GM12878 (cell line): ENCODE results near the gene DHX57. TPM values are rescaled to one million over a fixed set of nuclear protein-coding genes. Genes with fewer than 3 reads are reported as not detected.

Experiments
- BACH1 ChIP-seq: fragments of 450-650 bp; IDR thresholded peaks from 2 replicates; pipeline ENCODE4 v1.6.1; 2017; ENCODE audit warnings: mild to moderate bottlenecking, borderline replicate concordance
- BCLAF1 ChIP-seq: fragments of 450-650 bp; IDR thresholded peaks from 2 replicates; pipeline ENCODE4 v1.6.1; 2017; ENCODE audit warnings: antibody characterized with exemption, mild to moderate bottlenecking, moderate library complexity
- BHLHE40 ChIP-seq, 2 experiments: fragments of 450-650 bp in 1 of 2; IDR thresholded peaks; 2 replicates each; pipeline ENCODE4 v1.6.1; 2011 to 2017; ENCODE audit warnings: low read depth in 2 of 2, borderline replicate concordance in 1 of 2, improper control_type of control experiment in 1 of 2, low read length in 1 of 2, mild to moderate bottlenecking in 1 of 2
- CHD1 ChIP-seq: IDR thresholded peaks from 2 replicates; pipeline ENCODE4 v1.6.1; 2012; ENCODE audit warnings: low read depth, low read length, improper control_type of control experiment
- CHD4 ChIP-seq: fragments of 200-600 bp; sonication (generic); IDR thresholded peaks from 2 replicates; pipeline ENCODE4 v1.6.1; 2016; ENCODE audit warnings: mild to moderate bottlenecking
- ELK1 ChIP-seq: IDR thresholded peaks from 2 replicates; pipeline ENCODE4 v1.6.1; 2012; ENCODE audit warnings: low read depth, low read length, improper control_type of control experiment
- FOS ChIP-seq: IDR thresholded peaks from 3 replicates; pipeline ENCODE4 v1.6.1; 2011; ENCODE audit warnings: borderline replicate concordance; ENCODE audit not compliant: insufficient read length; ENCODE audit errors: extremely low read depth
- FOXK2 ChIP-seq: fragments of 450-650 bp; IDR thresholded peaks from 2 replicates; pipeline ENCODE4 v1.6.1; 2017; ENCODE audit warnings: mild to moderate bottlenecking, moderate library complexity
- NFYB ChIP-seq: IDR thresholded peaks from 2 replicates; pipeline ENCODE4 v1.6.1; 2011; ENCODE audit warnings: low read depth, mild to moderate bottlenecking, low read length, improper control_type of control experiment, moderate library complexity; ENCODE audit not compliant: insufficient read depth
- RELB ChIP-seq: fragments of 450-650 bp; IDR thresholded peaks from 2 replicates; pipeline ENCODE4 v1.6.1; 2017; ENCODE audit warnings: low read depth, mild to moderate bottlenecking, moderate library complexity
- REST ChIP-seq: IDR thresholded peaks from 2 replicates; pipeline ENCODE4 v1.6.1; 2012; ENCODE audit warnings: mild to moderate bottlenecking, low read depth, low read length
- RFX5 ChIP-seq: IDR thresholded peaks from 2 replicates; pipeline ENCODE4 v1.6.1; 2011; ENCODE audit warnings: low read depth, low read length, improper control_type of control experiment
- SMAD1 ChIP-seq: fragments of 450-650 bp; IDR thresholded peaks from 2 replicates; pipeline ENCODE4 v1.6.1; 2018; ENCODE audit warnings: mild to moderate bottlenecking, low read depth; ENCODE audit not compliant: partially characterized antibody
- SMAD5 ChIP-seq: IDR thresholded peaks from 2 replicates; pipeline ENCODE4 v1.6.1; 2016; ENCODE audit warnings: antibody characterized with exemption, low read depth
- TARDBP ChIP-seq: IDR thresholded peaks from 2 replicates; pipeline ENCODE4 v1.6.1; 2016; ENCODE audit warnings: borderline replicate concordance
- ZNF622 ChIP-seq: fragments of 450-650 bp; IDR thresholded peaks from 2 replicates; pipeline ENCODE4 v1.6.1; 2017; ENCODE audit warnings: mild to moderate bottlenecking, inconsistent platforms
- polyA plus RNA-seq, 11 experiments: library from polyadenylated mRNA; depleted of rRNA in 4 of 11; unstranded in 6 of 11; stranded (reverse) in 5 of 11; fragments of >200 nt; fragmentation: Nextera tagmentation in 4 of 11; fragmentation: Illumina TruSeq in 1 of 11; extraction: Ambion mirVana in 4 of 11; extraction: Trizol in 1 of 11; gene quantifications; 1 replicate in 1 of 11; 2 replicates in 10 of 11; pipeline versions ENCODE4 v1.2.1 to v1.2.3, GENCODE V29; 2011 to 2016; ENCODE audit warnings: inconsistent platforms in 2 of 11, missing spikeins in 2 of 11, low read depth in 1 of 11
- total RNA-seq, 4 experiments: library from RNA; depleted of rRNA in 3 of 4; stranded (reverse); fragments of >200 nt in 3 of 4; fragmentation: Illumina TruSeq in 1 of 4; extraction: Trizol in 1 of 4; gene quantifications; 2 replicates each; pipeline versions ENCODE4 v1.2.1 to v1.2.3, GENCODE V29; 2013 to 2021
- TF ChIP-seq, protein P1 (sequence below): IDR thresholded peaks from 2 replicates; pipeline ENCODE4 v1.6.1; 2011; ENCODE audit warnings: borderline replicate concordance, low read depth, mild to moderate bottlenecking, moderate library complexity, mixed read lengths, low read length; ENCODE audit not compliant: insufficient read depth; ENCODE audit errors: extremely low read length

The DHX57 gene
- total and polyA plus RNA-seq, 10 of the 15 experiments (the other 5 are each of a cell fraction or from before 2014, with no cell fraction given) = 6.5 to 18.0 (median 15.8) TPM

- peak; percentile 57; the same call in 1 of the 2 replicates for TF ChIP-seq REST
- TF ChIP-seq RELB = peak; percentile 79
- peak; percentile 95 for TF ChIP-seq FOXK2
- TF ChIP-seq BACH1 = no peak
- TF ChIP-seq CHD4 = no peak
- peak; percentile 31; the same call in 1 of the 2 replicates for TF ChIP-seq SMAD5
- peak; percentile 97 for TF ChIP-seq NFYB
- TF ChIP-seq, protein P1, sequence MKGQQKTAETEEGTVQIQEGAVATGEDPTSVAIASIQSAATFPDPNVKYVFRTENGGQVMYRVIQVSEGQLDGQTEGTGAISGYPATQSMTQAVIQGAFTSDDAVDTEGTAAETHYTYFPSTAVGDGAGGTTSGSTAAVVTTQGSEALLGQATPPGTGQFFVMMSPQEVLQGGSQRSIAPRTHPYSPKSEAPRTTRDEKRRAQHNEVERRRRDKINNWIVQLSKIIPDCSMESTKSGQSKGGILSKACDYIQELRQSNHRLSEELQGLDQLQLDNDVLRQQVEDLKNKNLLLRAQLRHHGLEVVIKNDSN = no peak
- no peak for TF ChIP-seq ZNF622
- peak; percentile 91; the same call in 1 of the 2 replicates for TF ChIP-seq CHD1
- TF ChIP-seq TARDBP = no peak
- no peak for TF ChIP-seq RFX5
- peak; percentile 65 to 89 for TF ChIP-seq BHLHE40 (IDR thresholded peaks at IDR 0.05; ENCODE audit: borderline replicate concordance in 1 of 2, low read depth in 2 of 2, low read length in 1 of 2)
- peak; percentile 85 for TF ChIP-seq BCLAF1
- TF ChIP-seq FOS = no peak
- TF ChIP-seq SMAD1 = no peak
- TF ChIP-seq ELK1 = peak; percentile 15; the same call in 1 of the 2 replicates
Observed at GRCh38 chr2:38875576-38876367, at the start of gene DHX57, which contains the start of gene MORN2 (continued).
